ENCODE results near the gene GOLGA6C. TPM values are rescaled to one million over a fixed set of nuclear protein-coding genes. Genes with fewer than 3 reads are reported as not detected.
A peak's percentile ranks its signal among the peaks of the same experiment; 100 is the strongest.

GOLGA6C gene
- total RNA-seq, 1 experiment from 2014 or later, result not detected

GRCh38 chr15:75231836-75232235 is 26.3 kb upstream of the GOLGA6C start:
- no peak overlapping the region for H3K27ac ChIP-seq (ENCODE audit: insufficient read length, low read depth, low read length)
- H3T11ph ChIP-seq (ENCODE audit: low read length), result no peak overlapping the region
- H2BK15ac ChIP-seq (ENCODE audit: low read depth, low read length), result no peak overlapping the region
- no peak overlapping the region for H3K4ac ChIP-seq (ENCODE audit: low read depth, low read length)
- no peak overlapping the region for H2BK12ac ChIP-seq (ENCODE audit: insufficient read length, low read depth, low read length)
- TF ChIP-seq, protein P1, sequence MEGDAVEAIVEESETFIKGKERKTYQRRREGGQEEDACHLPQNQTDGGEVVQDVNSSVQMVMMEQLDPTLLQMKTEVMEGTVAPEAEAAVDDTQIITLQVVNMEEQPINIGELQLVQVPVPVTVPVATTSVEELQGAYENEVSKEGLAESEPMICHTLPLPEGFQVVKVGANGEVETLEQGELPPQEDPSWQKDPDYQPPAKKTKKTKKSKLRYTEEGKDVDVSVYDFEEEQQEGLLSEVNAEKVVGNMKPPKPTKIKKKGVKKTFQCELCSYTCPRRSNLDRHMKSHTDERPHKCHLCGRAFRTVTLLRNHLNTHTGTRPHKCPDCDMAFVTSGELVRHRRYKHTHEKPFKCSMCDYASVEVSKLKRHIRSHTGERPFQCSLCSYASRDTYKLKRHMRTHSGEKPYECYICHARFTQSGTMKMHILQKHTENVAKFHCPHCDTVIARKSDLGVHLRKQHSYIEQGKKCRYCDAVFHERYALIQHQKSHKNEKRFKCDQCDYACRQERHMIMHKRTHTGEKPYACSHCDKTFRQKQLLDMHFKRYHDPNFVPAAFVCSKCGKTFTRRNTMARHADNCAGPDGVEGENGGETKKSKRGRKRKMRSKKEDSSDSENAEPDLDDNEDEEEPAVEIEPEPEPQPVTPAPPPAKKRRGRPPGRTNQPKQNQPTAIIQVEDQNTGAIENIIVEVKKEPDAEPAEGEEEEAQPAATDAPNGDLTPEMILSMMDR (conservative IDR thresholded peaks at IDR 0.05), result no peak
- peaks cover 9 to 10% of the 10 kb centered on the region in 2 experiments for H3K4me1 Mint-ChIP-seq
- no peak overlapping the region for H3K4me2 ChIP-seq (ENCODE audit: insufficient read depth, insufficient read length, low read length)
- DNase-seq, result no peak
- H3K4me3 Mint-ChIP-seq, result no peak overlapping the region
- H3K27me3 Mint-ChIP-seq (ENCODE audit: low read depth), result peaks cover 47% of the 10 kb centered on the region
- no peaks in the 10 kb centered on the region for H3K79me2 ChIP-seq (ENCODE audit: insufficient read depth, low read length)
- H3K23me2 ChIP-seq (ENCODE audit: insufficient read length, low read depth, low read length, poor library complexity, severe bottlenecking), result no peaks in the 10 kb centered on the region
- H4K8ac ChIP-seq (replicated peaks; ENCODE audit: insufficient read length, low read depth, low read length), result no peak overlapping the region
- H2BK5ac ChIP-seq (ENCODE audit: insufficient read length, low read length), result no peak overlapping the region
- H3K9me3 ChIP-seq (ENCODE audit: control insufficient read depth, low read depth, low read length), result no peaks in the 10 kb centered on the region
- H3K23ac ChIP-seq (ENCODE audit: insufficient read length, low read depth, low read length), result no peak overlapping the region
- H3K56ac ChIP-seq (ENCODE audit: insufficient read length, low read depth, low read length), result no peak overlapping the region
- H2BK120ac ChIP-seq (ENCODE audit: low read depth, low read length, poor library complexity, severe bottlenecking), result no peak overlapping the region
- no peaks in the 10 kb centered on the region for H3K27me3 ChIP-seq (ENCODE audit: insufficient read depth, low read length)
- H2AFZ ChIP-seq (ENCODE audit: low read length), result no peak overlapping the region
- no peak overlapping the region for H2BK20ac ChIP-seq (ENCODE audit: low read depth, low read length, poor library complexity, severe bottlenecking)
- H4K20me1 ChIP-seq (ENCODE audit: control insufficient read depth, insufficient read depth, insufficient read length), result no peaks in the 10 kb centered on the region
- H3K9ac ChIP-seq (ENCODE audit: extremely low read depth, insufficient read length, low read length), result no peak overlapping the region
- no peaks in the 10 kb centered on the region; the same call in 1 of the 2 replicates for H3K4me1 ChIP-seq (ENCODE audit: insufficient read depth, low read length)
- no peaks in the 10 kb centered on the region for H3K9me3 Mint-ChIP-seq
- no peak overlapping the region for H3K14ac ChIP-seq (ENCODE audit: insufficient read depth, low read length)
- WGBS (ENCODE audit: extremely low coverage, insufficient read length, low lambda C conversion rate), result no CpG with 5 or more reads among the region's 4 CpGs
- H2AK5ac ChIP-seq (ENCODE audit: insufficient read length, low read length), result no peak overlapping the region
- H3K27ac Mint-ChIP-seq, result peak overlapping the region in 1 of 3 experiments; percentile 70; a peak in 1 of 7 replicates
- no peaks in the 10 kb centered on the region for H3K79me1 ChIP-seq (ENCODE audit: insufficient read depth, low read depth, low read length, poor library complexity, severe bottlenecking)
- H3K36me3 Mint-ChIP-seq (ENCODE audit: insufficient read depth in 1 of 3, low read depth in 3 of 3), result peaks cover 0 to 2% (median 0%) of the 10 kb centered on the region in 3 experiments; a peak in 2 of 7 replicates
- H4K5ac ChIP-seq (ENCODE audit: insufficient read length, low read depth, low read length), result no peak overlapping the region
- no peak overlapping the region for H4K91ac ChIP-seq (ENCODE audit: insufficient read length, low read depth, low read length)
- H3K18ac ChIP-seq (ENCODE audit: insufficient read length, low read depth, low read length), result no peak overlapping the region

Data from H9 (cell line).